PFSK-1 (cell line): ENCODE results near the gene SPNS1.

ENCODE experiments used
- FOXP2 ChIP-seq: optimal IDR thresholded peaks from 2 replicates; pipeline ENCODE3; 2011; ENCODE audit warnings: borderline replicate concordance, control low read depth, inconsistent platforms; ENCODE audit not compliant: insufficient read depth; ENCODE audit errors: extremely low read length, extremely low read depth
- POLR2AphosphoS5 ChIP-seq: IDR thresholded peaks from 2 replicates; pipeline ENCODE4 v1.6.1; 2012; ENCODE audit warnings: low read depth, mild to moderate bottlenecking, control low read depth, low read length, moderate library complexity
- REST ChIP-seq, 2 experiments: IDR thresholded peaks; 2 replicates each; pipeline versions ENCODE4 v1.6.1 to v1.8.0; 2011 to 2012; ENCODE audit warnings: low read depth in 2 of 2, low read length in 2 of 2, control low read depth in 1 of 2, inconsistent platforms in 1 of 2, mild to moderate bottlenecking in 1 of 2, moderate library complexity in 1 of 2; ENCODE audit not compliant: insufficient read depth in 1 of 2

- TF ChIP-seq POLR2AphosphoS5 (no peak), FOXP2 (peak; percentile 19), REST (IDR thresholded peaks at IDR 0.05; ENCODE audit: insufficient read depth in 1 of 2, low read depth in 2 of 2, low read length in 2 of 2) (no peak)
Measured at GRCh38 chr16:29029168-29029994, 54.8 kb downstream of the SPNS1 start.
